Fibroblast of lung (primary cell): ENCODE results near the gene ASAP2.

Experiments used
- EZH2 ChIP-seq: IDR thresholded peaks from 2 replicates; pipeline ENCODE4 v1.5.1; 2012; ENCODE audit warnings: low read length, control low read depth, mild to moderate bottlenecking; ENCODE audit errors: missing control alignments
- TF ChIP-seq, protein P1 (sequence below), 2 donors: IDR thresholded peaks in 1 of 2; conservative IDR thresholded peaks in 1 of 2; 1 replicate in 1 of 2; 2 replicates in 1 of 2; pipeline ENCODE4 v1.5.1; 2011 to 2012; ENCODE audit warnings: low read length in 2 of 2, control low read depth in 1 of 2, inconsistent platforms in 1 of 2, low read depth in 1 of 2, mild to moderate bottlenecking in 1 of 2

DNA sequence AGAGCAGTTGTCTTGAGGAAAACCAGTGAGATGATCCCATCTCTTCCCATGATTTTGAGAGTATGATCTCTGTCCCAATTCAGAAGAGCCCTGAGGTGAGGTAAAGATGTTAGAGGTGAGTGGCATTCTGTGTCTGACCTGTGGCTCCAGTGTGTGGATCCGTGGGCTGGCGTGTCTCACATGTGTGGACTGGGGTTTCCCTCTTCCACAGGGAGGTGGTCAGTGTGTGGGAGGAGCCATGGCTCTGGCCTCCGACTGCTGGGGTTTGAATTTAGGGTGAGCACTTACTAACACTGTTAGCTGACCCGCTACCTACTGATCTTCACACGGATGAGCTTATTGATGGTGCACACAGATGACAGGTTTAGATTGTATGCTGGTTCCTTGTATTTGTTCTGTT is 31.2 kb downstream of the ASAP2 start:
- TF ChIP-seq, protein P1, sequence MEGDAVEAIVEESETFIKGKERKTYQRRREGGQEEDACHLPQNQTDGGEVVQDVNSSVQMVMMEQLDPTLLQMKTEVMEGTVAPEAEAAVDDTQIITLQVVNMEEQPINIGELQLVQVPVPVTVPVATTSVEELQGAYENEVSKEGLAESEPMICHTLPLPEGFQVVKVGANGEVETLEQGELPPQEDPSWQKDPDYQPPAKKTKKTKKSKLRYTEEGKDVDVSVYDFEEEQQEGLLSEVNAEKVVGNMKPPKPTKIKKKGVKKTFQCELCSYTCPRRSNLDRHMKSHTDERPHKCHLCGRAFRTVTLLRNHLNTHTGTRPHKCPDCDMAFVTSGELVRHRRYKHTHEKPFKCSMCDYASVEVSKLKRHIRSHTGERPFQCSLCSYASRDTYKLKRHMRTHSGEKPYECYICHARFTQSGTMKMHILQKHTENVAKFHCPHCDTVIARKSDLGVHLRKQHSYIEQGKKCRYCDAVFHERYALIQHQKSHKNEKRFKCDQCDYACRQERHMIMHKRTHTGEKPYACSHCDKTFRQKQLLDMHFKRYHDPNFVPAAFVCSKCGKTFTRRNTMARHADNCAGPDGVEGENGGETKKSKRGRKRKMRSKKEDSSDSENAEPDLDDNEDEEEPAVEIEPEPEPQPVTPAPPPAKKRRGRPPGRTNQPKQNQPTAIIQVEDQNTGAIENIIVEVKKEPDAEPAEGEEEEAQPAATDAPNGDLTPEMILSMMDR (conservative IDR thresholded peaks at IDR 0.05 in 1 of 2, IDR thresholded peaks at IDR 0.05 in 1 of 2; ENCODE audit: low read depth in 1 of 2, low read length in 2 of 2), result no peak
- no peak for TF ChIP-seq EZH2
